ENCODE data around the gene ARRDC3. TPM values are rescaled to one million over a fixed set of nuclear protein-coding genes. Genes with fewer than 3 reads are reported as not detected.

Gene ARRDC3
- total RNA-seq, 3 donors from 2014 or later: 75.5 to 261 (median 100) TPM

- Histone ChIP-seq H3K4me1 (no peaks in the 10 kb centered on the region), H3K4me3 (no peak overlapping the region), H3K27ac (no peak overlapping the region), H3K9me3 (no peaks in the 10 kb centered on the region), H3K36me3 (no peaks in the 10 kb centered on the region), H3K27me3 (no peaks in the 10 kb centered on the region)
- TF ChIP-seq POLR2A (IDR thresholded peaks at IDR 0.05) (no peak), CTCF (IDR thresholded peaks at IDR 0.05) (no peak), POLR2AphosphoS5 (IDR thresholded peaks at IDR 0.05) (no peak)
- no peak for DNase-seq (ENCODE audit: low spot score in 2 of 2)
- intact Hi-C loops (cut with DNase I; ENCODE audit: low total_unique reads): no loop called here
Measured at GRCh38 chr5:91420879-91421278, 37.8 kb upstream of the ARRDC3 start.

- intact Hi-C loops (cut with DNase I; ENCODE audit: low total_unique reads): no loop called here
- Histone ChIP-seq H3K36me3 (no peaks in the 10 kb centered on the region), H3K27ac (no peak overlapping the region), H3K9me3 (no peaks in the 10 kb centered on the region), H3K4me1 (no peaks in the 10 kb centered on the region), H3K4me3 (no peak overlapping the region), H3K27me3 (no peaks in the 10 kb centered on the region)
- TF ChIP-seq POLR2A (IDR thresholded peaks at IDR 0.05): no peak
- no peak for TF ChIP-seq POLR2AphosphoS5 (IDR thresholded peaks at IDR 0.05)
- peak; percentile 39 to 65 (median 65) for TF ChIP-seq CTCF (IDR thresholded peaks at IDR 0.05)
- DNase-seq (ENCODE audit: low spot score in 2 of 2): peak; percentile 21 to 60
Measured at GRCh38 chr5:91419571-91420537, 36.7 kb upstream of the ARRDC3 start.

GRCh38 chr5:91419136-91419535 is 36.0 kb upstream of the ARRDC3 start:
- DNase-seq (ENCODE audit: low spot score in 2 of 2): no peak
- H3K9me3 ChIP-seq: no peaks in the 10 kb centered on the region
- H3K27ac ChIP-seq: no peak overlapping the region
- TF ChIP-seq POLR2A (IDR thresholded peaks at IDR 0.05): no peak
- TF ChIP-seq POLR2AphosphoS5 (IDR thresholded peaks at IDR 0.05): no peak
- TF ChIP-seq CTCF (IDR thresholded peaks at IDR 0.05): no peak
- H3K4me3 ChIP-seq: no peak overlapping the region
- H3K36me3 ChIP-seq: no peaks in the 10 kb centered on the region
- intact Hi-C loops (cut with DNase I; ENCODE audit: low total_unique reads): no loop called here
- H3K27me3 ChIP-seq: no peaks in the 10 kb centered on the region
- H3K4me1 ChIP-seq: no peaks in the 10 kb centered on the region

- intact Hi-C loops (cut with DNase I; ENCODE audit: low total_unique reads): no loop called here
Measured at GRCh38 chr5:91418158-91418557, 35.0 kb upstream of the ARRDC3 start.

GRCh38 chr5:91417219-91417618 is 34.1 kb upstream of the ARRDC3 start:
- DNase-seq (ENCODE audit: low spot score in 2 of 2): no peak
- H3K27ac ChIP-seq: no peak overlapping the region
- intact Hi-C loops (cut with DNase I; ENCODE audit: low total_unique reads): no loop called here
- no peaks in the 10 kb centered on the region for H3K36me3 ChIP-seq
- no peak overlapping the region for H3K4me3 ChIP-seq
- no peaks in the 10 kb centered on the region for H3K27me3 ChIP-seq
- no peaks in the 10 kb centered on the region for H3K9me3 ChIP-seq
- no peak for TF ChIP-seq POLR2AphosphoS5 (IDR thresholded peaks at IDR 0.05)
- no peak for TF ChIP-seq POLR2A (IDR thresholded peaks at IDR 0.05)
- TF ChIP-seq CTCF (IDR thresholded peaks at IDR 0.05): no peak
- no peaks in the 10 kb centered on the region for H3K4me1 ChIP-seq

More at GRCh38 chr5:91418158-91418557, 35.0 kb upstream of the ARRDC3 start:
- no peaks in the 10 kb centered on the region for H3K27me3 ChIP-seq
- H3K4me1 ChIP-seq: no peaks in the 10 kb centered on the region
- no peaks in the 10 kb centered on the region for H3K36me3 ChIP-seq
- no peak for TF ChIP-seq POLR2AphosphoS5 (IDR thresholded peaks at IDR 0.05)
- H3K4me3 ChIP-seq: no peak overlapping the region
- DNase-seq (ENCODE audit: low spot score in 2 of 2): no peak
- H3K27ac ChIP-seq: no peak overlapping the region
- H3K9me3 ChIP-seq: no peaks in the 10 kb centered on the region

Measured in breast epithelium (tissue), 4 donors.